Testis (tissue), 3 donors: ENCODE measurements around the gene SDK2. TPM values are rescaled to one million over a fixed set of nuclear protein-coding genes. Genes with fewer than 3 reads are reported as not detected.

Source experiments
- DNase-seq: peaks from one replicate; pipeline ENCODE4 v3.0.0-alpha.2; 2019
- H3K27ac ChIP-seq, 2 donors: fragments of 200-600 bp; sonication (generic); one replicate each; pipeline ENCODE4 v1.5.1; 2019
- H3K27me3 ChIP-seq: fragments of 200-600 bp; sonication (generic); one replicate; pipeline ENCODE4 v1.5.1; 2019
- H3K36me3 ChIP-seq: fragments of 200-600 bp; sonication (generic); one replicate; pipeline ENCODE4 v1.5.1; 2017; ENCODE audit warnings: low read depth; ENCODE audit errors: missing control alignments
- H3K4me1 ChIP-seq: fragments of 200-600 bp; sonication (generic); one replicate; pipeline ENCODE4 v1.5.1; 2019
- H3K4me3 ChIP-seq, 2 donors: fragments of 200-600 bp; sonication (generic); one replicate each; pipeline ENCODE4 v1.5.1; 2017 to 2019
- H3K9me3 ChIP-seq: fragments of 200-600 bp; sonication (generic); one replicate; pipeline ENCODE4 v1.5.1; 2017
- CTCF ChIP-seq, 3 experiments: fragments of 450-650 bp in 2 of 3; fragments of 200-600 bp in 1 of 3; sonication (generic) in 1 of 3; IDR thresholded peaks; one replicate each; pipeline ENCODE4 v1.5.1; 2016 to 2019; ENCODE audit warnings: antibody characterized with exemption in 3 of 3, mild to moderate bottlenecking in 2 of 3, moderate library complexity in 1 of 3
- POLR2A ChIP-seq: fragments of 450-650 bp; IDR thresholded peaks from one replicate; pipeline ENCODE4 v1.6.1; 2017; ENCODE audit warnings: antibody characterized with exemption, mild to moderate bottlenecking, moderate library complexity
- WGBS, 2 donors: methylation state at CpG; one replicate each; pipeline ENCODE4 v1.1.5; 2018; 5-methylcytosine and 5-hydroxymethylcytosine counted together
- intact Hi-C: fragments of 100-400 bp; cut with DNase I; formaldehyde crosslinking; loops from one replicate; pipeline ENCODE4 v1.15.1; 2023; ENCODE audit warnings: low total_unique reads
- polyA plus RNA-seq: library from polyadenylated mRNA; stranded (reverse); fragments of 350-450 nt; fragmentation: Illumina TruSeq; extraction: RNeasy Lipid Tissue Mini Kit (QIAGEN cat#74804); gene quantifications from one replicate; pipeline ENCODE4 v1.2.3, GENCODE V29; 2014; ENCODE audit warnings: low read depth, low replicate concordance; ENCODE audit not compliant: insufficient read depth
- total RNA-seq, 2 donors: library from RNA; depleted of rRNA; stranded (reverse); fragments of >200 nt; gene quantifications; one replicate each; pipeline ENCODE4 v1.2.3, GENCODE V29; 2016

The SDK2 gene
- total and polyA plus RNA-seq, 3 donors from 2014 or later: 36.9 to 63.4 (median 55.4) TPM

GRCh38 chr17:73510981-73511718 lies 133.1 kb downstream of the SDK2 start:
- no peaks in the 10 kb centered on the region for H3K36me3 ChIP-seq
- H3K27me3 ChIP-seq: no peaks in the 10 kb centered on the region
- no peak overlapping the region for H3K4me3 ChIP-seq
- H3K27ac ChIP-seq: no peak overlapping the region
- WGBS, 2 donors: 74 to 86% methylated on average over 19 to 22 of the region's 22 CpGs
- DNase-seq: no peak
- no peak for TF ChIP-seq CTCF (IDR thresholded peaks at IDR 0.05)
- TF ChIP-seq POLR2A: no peak
- H3K4me1 ChIP-seq: no peaks in the 10 kb centered on the region
- H3K9me3 ChIP-seq: no peaks in the 10 kb centered on the region
- intact Hi-C loops: no loop called here

- Histone ChIP-seq H3K4me1 (no peaks in the 10 kb centered on the region), H3K27ac (no peak overlapping the region), H3K9me3 (no peaks in the 10 kb centered on the region), H3K4me3 (no peak overlapping the region), H3K36me3 (no peaks in the 10 kb centered on the region), H3K27me3 (no peaks in the 10 kb centered on the region)
- no peak for TF ChIP-seq CTCF (IDR thresholded peaks at IDR 0.05)
- no peak for TF ChIP-seq POLR2A
- no peak for DNase-seq
- 74 to 77% methylated on average over 13 to 17 of the region's 17 CpGs for WGBS, 2 donors
- intact Hi-C loops: no loop called here
These were observed 135.2 kb downstream of the SDK2 start for GRCh38 chr17:73508931-73509605.

- DNase-seq: no peak
- H3K27ac ChIP-seq: no peak overlapping the region
- intact Hi-C loops: no loop called here
- WGBS, 2 donors: 75 to 76% methylated on average over 14 to 19 of the region's 19 CpGs
- TF ChIP-seq POLR2A (no peak), CTCF (IDR thresholded peaks at IDR 0.05) (no peak)
- H3K9me3 ChIP-seq: no peaks in the 10 kb centered on the region
- H3K4me1 ChIP-seq: no peaks in the 10 kb centered on the region
- no peaks in the 10 kb centered on the region for H3K36me3 ChIP-seq
- H3K27me3 ChIP-seq: no peaks in the 10 kb centered on the region
- no peak overlapping the region for H3K4me3 ChIP-seq
These were observed 136.0 kb downstream of the SDK2 start for GRCh38 chr17:73508057-73508930.

GRCh38 chr17:73506470-73507435 lies 137.5 kb downstream of the SDK2 start:
- WGBS, 2 donors: 80 to 92% methylated on average over 8 to 9 of the region's 9 CpGs
- no peak overlapping the region for H3K27ac ChIP-seq
- H3K27me3 ChIP-seq: no peaks in the 10 kb centered on the region
- no peaks in the 10 kb centered on the region for H3K9me3 ChIP-seq
- H3K36me3 ChIP-seq: no peaks in the 10 kb centered on the region
- no peaks in the 10 kb centered on the region for H3K4me1 ChIP-seq
- TF ChIP-seq POLR2A (no peak), CTCF (IDR thresholded peaks at IDR 0.05) (no peak)
- no peak overlapping the region for H3K4me3 ChIP-seq
- intact Hi-C loops: no loop called here
- DNase-seq: no peak
